ENCODE measurements around the gene ABCD1.
"Not testable (repeated sequence)": the region's sequence is repeated elsewhere in the genome, so short reads cannot be mapped to it uniquely, and the experiment has no call there.

Gene ABCD1

GRCh38 chrX:153694687-153695270 is 29.9 kb upstream of the ABCD1 start:
- DNase-seq = no peak

DNA sequence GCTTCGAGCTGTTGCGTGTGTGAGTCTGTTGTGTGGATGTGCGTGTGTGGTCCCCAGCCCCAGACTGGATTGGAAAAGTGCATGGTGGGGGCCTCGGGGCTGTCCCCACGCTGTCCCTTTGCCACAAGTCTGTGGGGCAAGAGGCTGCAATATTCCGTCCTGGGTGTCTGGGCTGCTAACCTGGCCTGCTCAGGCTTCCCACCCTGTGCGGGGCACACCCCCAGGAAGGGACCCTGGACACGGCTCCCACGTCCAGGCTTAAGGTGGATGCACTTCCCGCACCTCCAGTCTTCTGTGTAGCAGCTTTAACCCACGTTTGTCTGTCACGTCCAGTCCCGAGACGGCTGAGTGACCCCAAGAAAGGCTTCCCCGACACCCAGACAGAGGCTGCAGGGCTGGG is 28.6 kb upstream of the ABCD1 start:
- no peak for DNase-seq

- DNase-seq = not testable (repeated sequence)
These were observed 28.1 kb upstream of the ABCD1 start for GRCh38 chrX:153696538-153696937.

- not testable (repeated sequence) for DNase-seq
These were observed 27.5 kb upstream of the ABCD1 start for GRCh38 chrX:153696986-153697722.

DNA sequence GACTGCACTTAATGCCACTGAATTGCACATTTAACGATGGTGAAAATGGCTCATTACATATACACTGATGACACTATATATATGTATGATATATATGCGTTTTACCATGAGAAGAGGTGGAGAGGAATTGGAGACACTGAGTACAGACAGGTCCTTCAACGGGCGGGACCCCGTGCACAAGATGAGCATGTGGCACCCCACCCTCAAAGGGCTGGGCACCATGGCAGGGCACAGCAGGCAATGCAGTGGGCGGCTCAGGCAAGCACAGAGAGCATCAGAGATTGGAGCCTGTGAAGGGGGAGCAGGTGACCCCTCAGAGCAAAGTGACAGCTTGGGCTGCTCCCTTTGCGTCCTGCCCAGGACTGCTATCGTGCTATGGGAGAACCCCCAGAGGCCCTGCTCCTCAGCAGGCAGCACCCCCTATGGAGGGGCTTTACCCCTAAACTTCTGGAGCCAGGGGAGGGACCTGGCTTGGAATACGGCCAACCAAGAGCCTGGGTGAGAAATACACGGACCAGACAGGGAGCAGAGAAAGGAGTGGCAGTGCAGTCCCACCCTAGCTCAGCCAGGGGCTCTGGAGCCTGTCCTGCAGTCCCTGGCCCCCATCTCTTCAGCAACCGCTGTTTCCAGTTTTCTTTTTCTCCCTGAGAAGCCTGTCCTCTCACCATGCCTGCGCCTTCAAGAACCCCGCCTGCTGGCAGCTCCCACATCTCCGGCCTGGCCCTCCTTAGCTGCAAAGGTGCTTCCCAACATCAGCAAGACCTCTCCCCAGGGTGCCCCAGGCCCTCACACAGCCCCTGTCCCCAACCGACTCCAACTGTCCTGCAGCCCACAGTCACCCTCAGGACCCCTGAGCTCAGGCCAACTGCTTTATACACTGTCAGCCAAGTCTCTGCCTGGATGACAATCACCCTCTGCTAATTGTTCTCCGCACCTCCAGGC is 26.5 kb upstream of the ABCD1 start:
- no peak for DNase-seq

GRCh38 chrX:153699210-153699783 is 25.4 kb upstream of the ABCD1 start:
- not testable (repeated sequence) for DNase-seq

GRCh38 chrX:153699784-153700371 is 24.8 kb upstream of the ABCD1 start:
- DNase-seq = not testable (repeated sequence)

- no peak for DNase-seq
These were observed 24.2 kb upstream of the ABCD1 start for GRCh38 chrX:153700376-153700945.

- no peak for DNase-seq
These were observed 23.7 kb upstream of the ABCD1 start for GRCh38 chrX:153700967-153701366.

GRCh38 chrX:153701706-153702105 is 22.9 kb upstream of the ABCD1 start:
- DNase-seq = no peak

GRCh38 chrX:153702336-153703035 is 22.2 kb upstream of the ABCD1 start:
- DNase-seq = no peak

GRCh38 chrX:153703036-153703370 is 21.7 kb upstream of the ABCD1 start:
- DNase-seq = no peak

DNA sequence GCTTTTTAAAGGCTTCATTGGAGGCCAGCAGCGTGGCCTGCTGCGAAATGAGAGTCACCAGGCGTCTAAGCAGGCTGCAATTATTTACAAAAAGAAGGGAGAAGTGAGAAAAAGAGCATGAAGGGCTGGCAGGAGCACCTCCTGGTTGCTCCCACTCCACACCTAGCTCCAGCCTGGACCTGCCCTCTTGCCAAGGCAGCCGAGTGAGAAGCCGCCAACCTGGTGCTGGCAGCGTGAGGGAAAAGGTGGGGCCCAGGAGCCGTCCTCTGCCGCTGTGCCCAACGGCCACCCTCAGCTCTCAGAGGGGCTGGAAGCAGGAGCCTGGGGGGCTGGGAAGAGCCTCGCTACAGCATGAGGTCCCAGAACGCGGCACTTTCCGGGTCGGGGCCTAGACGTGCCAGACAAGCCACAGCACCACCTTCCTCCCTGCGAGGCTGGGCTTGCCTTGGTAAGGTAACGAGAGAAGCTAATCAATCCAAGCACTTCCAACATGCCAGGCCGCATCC is 20.6 kb upstream of the ABCD1 start:
- DNase-seq = no peak

DNA sequence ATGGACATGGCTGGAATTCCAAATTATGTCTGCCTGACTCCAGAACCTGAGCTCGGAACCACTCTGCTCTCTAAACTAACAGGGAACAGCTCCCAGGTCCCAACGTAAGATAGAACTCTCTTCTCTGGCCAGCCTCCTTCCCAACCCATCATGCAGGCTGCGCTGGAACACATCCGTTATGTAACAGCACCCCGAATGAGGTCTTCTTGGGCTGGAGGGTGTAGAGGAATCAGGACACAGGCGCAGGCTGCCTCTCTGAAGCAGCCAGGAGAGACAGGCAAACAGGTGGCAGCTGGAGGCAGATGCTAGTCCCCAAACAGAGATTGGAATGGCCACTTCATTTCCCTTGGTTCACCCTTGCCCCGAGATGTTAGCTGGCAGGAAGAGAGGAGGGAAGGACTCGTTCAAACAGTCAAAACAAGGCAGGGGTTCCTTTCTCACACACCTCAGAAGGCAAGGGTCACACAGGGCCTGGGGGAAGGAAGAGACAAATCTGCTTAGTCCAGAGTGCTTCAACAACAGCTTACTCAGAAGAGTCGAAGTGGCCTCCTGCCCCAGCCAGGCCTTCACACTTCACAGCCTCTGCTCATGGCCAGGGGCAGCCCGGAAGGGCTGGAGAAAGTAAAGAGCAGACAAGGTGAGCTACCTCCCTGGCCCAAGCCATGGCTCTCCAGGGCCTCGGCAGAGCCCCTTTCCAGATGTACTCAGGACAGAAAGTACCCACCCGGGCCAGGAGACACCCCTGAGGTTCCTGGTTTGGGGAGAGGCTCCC is 19.8 kb upstream of the ABCD1 start:
- DNase-seq = not testable (repeated sequence)

DNA sequence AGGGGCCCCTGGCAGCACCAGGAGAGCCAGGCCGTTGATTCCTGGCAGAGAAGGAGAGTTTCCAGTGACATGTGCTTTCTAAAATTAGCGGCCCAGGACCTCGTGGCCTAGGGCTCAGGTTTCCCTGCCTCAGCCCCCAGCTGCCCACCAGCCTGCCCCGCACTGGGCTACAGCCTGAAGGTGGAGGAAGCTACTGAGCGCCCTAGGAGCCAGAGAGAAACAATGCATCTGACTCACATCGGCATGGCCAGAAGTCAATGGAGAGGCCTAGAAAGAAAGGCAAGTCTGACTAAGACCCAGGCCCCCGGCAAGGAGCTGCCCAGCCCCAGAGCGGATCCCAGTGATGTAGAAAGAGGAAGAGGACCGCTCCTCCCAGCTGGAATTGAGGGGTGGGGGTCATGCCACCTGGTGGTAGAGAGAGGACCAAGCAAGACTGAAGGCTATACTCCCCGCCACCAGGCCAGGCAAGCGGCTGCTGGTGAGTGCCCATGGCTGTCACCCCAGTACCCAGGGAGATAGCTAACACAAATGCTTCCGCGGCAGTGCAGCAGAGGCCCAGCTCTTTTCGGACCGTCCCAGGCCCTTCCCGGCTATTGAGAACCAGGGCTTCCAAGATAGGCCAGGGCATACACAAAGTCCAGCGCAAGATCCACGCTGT is 19.1 kb upstream of the ABCD1 start:
- not testable (repeated sequence) for DNase-seq

GRCh38 chrX:153706799-153707198 is 17.9 kb upstream of the ABCD1 start:
- DNase-seq = no peak

DNA sequence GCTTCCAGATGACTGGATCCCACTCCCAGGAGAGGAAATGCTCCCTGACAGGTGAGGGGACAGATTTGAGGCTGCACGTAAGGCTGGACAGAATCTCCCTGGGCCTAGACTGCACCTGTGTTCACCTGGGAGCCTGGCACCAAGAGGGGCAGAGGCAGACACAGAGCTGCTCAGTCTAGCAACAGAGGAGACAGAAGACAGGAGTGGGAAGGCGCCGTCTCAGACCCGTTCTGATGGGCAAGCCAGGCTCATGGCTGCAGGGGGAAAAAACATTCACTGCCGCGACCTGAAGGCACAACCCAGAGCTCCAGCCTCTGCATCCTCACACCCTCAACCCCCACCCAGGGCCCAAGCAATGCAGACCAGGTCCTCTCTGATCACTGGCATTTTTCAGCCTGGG is 17.2 kb upstream of the ABCD1 start:
- DNase-seq = no peak

GRCh38 chrX:153708415-153708814 is 16.2 kb upstream of the ABCD1 start:
- DNase-seq = no peak

- no peak for DNase-seq
These were observed 14.7 kb upstream of the ABCD1 start for GRCh38 chrX:153709726-153710674.

Data from NCI-H2029 (cell line).